Inflammatory macrophage treated with lipopolysaccharide for 4 hours (primary cell): ENCODE data around the gene EVA1B.

Experiments used
- DNase-seq: peaks from one replicate; pipeline ENCODE4 v3.0.0-alpha.2; 2020

EVA1B gene

DNA sequence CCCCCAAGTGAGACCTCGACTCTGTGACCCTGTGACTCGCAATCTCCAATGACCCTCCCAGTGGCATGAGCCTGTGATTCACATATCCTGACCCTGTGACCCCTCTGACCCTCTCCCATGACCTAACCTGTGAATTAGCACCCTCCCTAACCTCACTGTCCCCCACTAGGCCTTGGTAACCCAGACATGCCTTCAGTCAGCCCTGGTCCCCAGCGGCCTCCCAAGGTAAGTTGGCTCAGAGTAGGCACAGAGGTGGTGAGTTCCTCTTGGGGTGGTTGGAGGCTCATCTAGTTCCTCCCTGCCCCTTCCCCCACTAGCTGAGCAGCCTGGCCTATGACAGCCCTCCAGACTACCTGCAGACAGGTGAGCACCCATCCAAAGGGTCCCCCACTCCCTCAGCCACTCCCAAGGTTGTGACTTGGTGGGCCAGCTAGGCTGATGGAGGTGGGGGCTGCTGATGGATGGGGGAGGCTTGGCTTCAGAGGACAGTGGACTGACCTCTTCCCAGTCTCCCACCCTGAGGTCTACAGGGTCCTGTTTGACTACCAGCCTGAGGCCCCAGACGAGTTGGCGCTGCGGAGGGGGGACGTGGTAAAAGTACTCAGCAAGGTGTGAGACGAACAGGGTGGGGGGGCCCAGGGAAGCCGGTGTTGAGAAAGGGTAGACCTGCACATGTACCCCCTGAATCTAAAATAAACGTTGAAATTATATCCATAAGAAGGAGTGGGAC, 15.7 kb downstream of the EVA1B start:
- DNase-seq, result no peak

DNA sequence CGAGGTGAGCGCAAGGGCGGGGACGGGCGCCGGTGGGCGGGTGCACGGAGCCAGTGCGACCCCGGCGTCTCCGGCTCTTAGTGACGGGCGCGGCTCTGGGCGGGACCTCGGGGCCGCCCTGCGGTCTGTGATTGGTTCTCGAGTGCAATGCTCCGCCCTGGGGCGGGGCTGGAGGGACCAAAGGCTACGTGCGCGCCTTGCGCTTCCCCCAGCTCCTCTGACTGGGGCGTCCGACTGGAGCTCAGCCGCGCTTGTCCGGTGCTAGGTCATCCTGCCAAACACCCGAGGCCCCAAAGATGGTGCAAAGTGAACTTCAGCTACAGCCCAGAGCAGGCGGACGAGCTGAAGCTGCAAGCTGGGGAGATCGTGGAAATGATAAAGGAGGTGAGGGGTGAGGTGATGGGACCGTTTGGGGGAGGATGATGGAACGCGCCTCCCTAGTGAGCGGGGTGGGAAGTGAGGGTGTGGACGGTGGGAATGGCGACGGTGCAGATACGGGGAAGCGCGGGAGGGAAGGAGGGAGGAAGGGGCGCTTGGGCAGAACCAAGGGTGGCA, 16.5 kb downstream of the EVA1B start:
- DNase-seq, result peak; percentile 89

DNA sequence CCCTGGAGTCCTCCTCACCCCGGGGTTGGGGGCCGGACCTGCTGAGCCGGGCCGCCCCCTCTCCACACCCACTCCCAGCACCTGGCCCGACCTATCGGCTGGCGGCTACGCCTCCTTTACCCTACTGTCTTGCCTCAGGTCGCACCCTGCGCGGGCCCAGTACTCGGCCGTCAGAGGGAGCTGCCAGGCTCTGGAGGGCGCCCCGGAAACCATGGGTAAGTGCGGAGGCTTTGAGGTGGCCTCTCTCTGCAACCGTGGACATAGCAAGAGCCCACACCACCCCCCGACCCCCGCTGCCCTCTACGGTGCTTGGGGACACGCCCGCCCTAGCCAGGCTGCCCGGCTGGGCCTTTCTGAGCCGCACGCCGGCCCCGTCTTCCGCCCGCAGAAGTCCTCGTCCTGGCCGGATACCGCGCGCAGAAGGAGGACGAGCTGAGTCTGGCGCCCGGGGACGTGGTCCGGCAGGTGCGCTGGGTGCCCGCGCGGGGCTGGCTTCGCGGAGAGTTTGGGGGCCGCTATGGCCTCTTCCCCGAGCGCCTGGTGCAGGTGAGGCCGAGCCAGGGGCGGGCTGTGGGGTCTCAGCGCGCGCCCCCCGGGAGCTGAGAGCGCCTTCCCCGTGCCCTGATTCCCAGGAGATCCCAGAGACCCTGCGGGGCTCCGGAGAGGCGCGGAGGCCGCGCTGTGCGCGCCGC, 17.1 kb downstream of the EVA1B start, which contains the start of gene SH3D21:
Gene SH3D21 (plus strand): TSS at position 159 of the 692 bp plus-strand sequence. CDS start 53 bp downstream, at position 212.
- DNase-seq, result peak; percentile 23

DNA sequence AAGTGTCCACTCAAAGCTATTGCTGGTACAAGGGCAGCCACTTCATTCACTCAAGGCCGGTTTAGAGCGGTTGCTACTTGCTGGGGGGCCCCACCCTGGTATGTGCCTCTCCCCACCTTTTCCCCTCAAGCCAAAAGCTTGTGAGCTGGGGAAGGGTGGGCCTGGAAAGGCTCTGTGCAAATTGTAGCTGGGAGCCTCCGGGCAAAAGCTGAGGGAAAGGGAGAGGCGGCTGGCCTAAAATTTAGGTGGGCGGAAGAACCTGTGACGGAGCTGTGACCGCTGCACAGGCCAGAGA, 17.6 kb downstream of the EVA1B start:
- no peak for DNase-seq

DNA sequence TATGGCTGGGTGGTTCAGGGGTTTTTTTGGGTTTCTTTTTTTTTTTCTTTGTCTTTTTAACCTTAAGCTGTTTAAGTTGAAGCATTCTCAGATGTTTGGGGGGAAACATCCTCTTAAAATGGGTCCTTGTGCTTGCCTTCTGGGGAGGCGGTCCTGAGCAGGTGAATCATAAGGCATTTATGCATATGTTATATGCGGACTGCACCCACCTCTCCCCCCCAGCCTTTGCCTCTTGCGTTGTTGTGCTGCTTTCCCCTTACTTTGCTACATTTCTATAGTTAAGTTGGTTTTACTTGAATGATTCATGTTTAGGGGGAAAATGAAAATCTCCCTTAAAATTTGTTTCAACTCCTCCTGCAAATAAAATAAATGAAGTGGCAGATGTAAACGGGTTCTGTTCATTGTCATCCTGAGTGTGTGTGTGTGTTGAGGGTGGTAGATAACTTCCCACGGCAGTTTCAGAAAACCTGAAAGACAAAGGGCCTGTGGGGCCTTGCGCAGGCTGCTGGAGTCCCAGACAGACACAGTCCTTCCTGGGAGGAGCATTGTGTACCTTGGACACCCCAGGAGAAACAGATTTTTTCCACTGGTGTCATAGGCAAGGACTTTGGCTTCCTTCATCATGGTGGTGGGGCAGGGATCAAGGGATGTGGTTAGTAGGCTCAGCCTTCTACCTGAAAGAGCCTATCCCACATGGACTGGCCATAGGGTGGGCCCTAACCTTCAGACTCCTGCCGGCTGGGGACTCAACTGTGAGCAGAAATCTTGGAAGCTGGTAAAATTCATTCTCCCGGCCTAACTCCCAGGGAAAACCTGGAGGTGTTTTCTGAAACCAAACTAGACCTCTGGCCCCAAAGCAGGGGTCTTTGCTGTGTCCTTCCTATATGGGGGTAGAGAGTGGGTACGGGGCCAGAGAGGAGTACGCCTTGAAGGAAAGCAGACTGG, 18.2 kb downstream of the EVA1B start:
- DNase-seq, result no peak

DNA sequence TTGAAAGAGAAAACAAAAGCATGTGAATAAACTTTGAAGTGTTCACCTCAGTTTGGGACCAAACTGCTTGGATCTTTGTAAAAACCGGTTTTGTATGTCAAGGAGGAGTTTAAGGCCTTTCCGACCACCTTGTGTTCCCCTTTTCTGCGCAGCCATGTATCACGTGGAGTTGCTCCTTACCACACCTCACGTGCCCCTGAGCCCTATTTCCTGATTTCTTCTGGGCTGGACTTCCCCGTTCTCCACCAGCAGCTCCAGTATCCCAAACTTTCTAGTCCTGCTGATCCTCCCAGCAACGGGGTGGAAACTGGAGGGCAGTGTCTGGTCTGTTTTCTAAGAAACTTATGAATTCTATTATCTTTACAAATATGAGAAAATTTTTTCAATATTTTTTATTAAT, 18.9 kb downstream of the EVA1B start:
- peak; percentile 86 for DNase-seq

DNA sequence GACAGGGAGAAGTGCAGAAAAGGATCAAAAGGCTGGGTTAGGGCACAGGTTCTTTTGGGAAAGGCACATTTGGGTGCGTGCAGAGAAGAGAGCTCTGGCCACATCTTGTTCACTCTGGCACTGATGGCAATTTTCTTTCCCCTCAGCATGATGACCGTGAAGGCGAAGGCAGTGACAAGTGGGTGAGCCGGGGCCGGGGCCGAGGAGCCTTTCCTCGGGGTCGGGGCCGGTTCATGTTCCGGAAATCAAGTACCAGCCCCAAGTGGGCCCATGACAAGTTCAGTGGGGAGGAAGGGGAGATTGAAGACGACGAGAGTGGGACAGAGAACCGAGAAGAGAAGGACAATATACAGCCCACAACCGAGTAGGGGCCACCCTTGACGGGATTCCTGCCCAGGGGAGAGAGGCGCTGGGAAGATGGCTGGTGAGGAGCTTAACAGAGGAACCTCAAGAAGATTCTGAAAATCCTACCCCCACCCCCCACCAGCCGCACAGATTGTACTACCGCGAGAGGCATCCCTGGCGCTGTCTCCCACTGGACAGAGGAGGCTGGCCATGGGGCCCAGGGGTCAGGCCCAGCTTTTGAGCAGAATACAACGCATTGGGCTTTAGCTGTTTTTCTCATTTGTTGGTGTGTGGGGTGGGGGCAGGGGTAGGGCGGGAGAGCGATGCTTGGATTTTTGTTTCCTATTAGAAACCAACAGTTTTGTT, 19.6 kb downstream of the EVA1B start:
- DNase-seq, result no peak

DNA sequence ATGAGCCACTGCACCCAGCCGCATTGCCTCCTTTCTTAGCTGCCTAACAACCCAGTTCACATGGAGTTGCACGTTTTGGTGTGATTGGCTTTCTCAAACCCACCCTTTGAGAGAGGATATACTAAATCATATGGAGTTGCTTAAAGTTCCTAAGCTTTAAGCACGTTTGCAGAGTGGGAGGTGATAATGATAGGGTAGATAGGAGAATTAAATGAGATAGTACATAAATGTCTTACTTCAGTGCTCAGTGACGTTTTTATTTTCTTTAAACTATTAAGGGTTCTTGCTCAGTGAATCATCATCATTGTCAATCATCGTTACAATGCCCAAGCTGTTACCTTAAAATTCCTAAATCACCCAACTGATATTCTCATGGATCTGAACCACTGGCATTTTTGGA, 20.2 kb downstream of the EVA1B start:
- no peak for DNase-seq

DNA sequence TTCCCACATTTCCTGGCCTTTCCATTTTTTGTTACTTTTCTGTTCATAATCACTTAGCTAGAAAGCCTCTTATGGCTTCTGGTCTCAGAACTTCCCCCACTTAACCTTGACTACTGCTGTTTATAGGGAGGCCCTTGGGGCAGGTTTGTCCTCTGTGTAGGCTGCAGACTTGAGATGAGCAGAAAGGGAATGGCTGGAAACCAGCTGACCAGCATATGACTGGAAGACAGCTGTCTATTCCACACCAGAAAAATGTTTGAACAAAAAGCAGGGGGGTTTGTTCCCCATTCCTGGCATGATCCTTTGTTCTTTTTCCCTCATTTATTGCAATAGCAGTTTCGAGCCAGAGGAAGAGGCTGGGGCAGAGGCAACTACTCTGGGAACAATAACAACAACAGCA, 22.2 kb downstream of the EVA1B start:
- DNase-seq, result no peak

DNA sequence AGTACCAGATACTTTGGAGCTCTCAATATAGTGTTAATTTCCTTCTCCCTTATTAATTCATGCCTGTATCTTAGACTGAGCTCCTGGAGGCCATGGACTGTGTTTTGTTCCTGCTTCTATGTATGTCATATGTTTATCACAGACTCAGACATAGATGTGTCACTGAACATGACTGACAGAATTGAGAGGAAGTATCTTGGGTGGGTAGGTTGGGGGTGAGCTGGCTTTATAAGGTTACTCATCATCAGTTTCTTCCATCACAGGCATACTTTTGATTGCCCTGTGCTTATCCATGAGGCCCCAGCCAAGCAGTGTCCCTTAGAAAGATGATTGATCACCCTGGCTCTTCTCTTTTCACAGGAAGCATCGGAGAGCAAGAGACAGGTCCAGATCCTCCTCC, 22.9 kb downstream of the EVA1B start:
- peak; percentile 88 for DNase-seq

DNA sequence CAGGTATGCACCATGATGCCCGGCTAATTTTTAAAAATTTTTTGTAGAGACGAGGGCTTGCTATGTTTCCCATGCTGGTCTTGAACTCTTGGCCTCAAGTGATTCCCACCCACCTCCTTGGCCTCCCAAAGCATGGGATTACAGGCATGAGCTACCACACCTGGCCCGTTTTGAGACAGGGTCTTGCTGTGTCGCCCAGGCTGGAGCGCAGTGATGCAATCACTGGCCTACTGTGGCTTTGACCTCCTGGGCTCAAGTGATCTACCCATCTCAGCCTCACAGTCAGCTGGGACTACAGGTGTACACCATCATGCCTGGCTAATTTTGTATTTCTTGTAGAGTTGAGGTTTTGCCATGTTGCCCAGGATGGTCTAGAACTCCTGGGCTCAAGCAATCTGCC, 24.8 kb downstream of the EVA1B start:
- DNase-seq, result no peak

DNA sequence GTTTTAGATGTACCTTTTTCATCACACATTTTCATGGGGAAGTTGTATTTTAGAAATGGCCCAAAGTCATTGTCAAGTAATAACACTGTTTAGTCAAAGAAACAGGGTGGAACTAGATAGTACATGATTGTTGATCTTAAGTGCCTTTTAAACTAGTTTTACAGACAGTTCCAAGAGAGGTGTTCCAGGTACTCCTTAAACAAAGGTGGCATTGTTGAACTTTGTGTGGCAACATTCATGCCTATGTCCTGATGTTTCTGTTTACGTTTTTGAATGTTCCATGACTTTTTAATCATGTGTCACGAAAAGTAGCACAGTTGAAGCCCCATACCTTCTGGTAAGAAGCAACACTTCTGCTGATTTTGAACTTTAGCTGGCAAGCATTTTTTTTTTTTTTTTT, 26.4 kb downstream of the EVA1B start:
- DNase-seq, result no peak

DNA sequence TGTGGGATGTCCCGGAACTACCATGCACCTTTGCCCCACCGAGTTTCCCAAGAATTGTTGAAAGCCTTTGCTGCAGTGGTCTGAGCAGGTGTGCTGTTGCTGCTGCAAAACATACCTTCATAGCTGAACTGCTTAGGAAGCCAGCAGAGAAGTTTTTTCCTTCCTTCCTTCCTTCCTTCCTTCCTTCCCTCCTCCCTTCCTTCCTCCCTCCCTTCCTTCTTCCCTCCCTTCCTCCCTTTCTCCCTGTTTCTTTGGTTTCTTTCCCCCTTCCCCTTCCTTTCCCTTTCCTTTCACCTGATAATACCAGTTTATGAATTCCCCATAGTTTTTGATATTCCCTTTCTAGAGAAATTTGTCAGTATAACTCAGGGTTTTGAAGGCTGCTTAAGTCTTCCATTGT, 28.1 kb downstream of the EVA1B start:
- DNase-seq, result no peak

DNA sequence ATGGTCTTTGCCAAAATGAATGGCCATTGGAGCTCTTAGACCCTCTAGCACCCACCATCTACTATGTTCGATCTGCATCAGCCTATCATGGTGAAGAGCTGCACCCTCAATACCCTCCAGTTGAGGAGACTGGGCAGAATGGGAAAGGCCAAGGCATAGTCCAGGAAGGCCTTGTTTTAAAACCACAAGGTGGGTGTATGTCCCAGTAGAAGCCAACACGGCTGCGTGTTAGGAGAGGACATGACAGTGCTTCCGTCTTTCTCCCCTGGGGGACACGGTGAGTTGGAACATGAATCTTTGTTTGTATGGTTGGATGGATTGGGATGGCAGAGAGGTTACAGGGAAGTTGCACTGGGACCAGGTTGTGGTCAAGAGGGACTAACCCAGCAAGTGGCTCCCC, 35.9 kb downstream of the EVA1B start:
- no peak for DNase-seq

DNA sequence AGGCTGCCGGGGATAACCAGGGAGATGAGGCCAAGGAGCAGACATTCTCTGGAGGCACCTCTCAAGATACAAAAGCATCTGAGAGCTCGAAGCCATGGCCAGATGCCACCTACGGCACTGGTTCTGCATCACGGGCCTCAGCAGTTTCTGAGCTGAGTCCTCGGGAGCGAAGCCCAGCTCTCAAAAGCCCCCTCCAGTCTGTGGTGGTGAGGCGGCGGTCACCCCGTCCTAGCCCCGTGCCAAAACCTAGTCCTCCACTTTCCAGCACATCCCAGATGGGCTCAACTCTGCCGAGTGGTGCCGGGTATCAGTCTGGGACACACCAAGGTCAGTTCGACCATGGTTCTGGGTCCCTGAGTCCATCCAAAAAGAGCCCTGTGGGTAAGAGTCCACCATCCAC, 36.6 kb downstream of the EVA1B start:
- DNase-seq, result no peak

DNA sequence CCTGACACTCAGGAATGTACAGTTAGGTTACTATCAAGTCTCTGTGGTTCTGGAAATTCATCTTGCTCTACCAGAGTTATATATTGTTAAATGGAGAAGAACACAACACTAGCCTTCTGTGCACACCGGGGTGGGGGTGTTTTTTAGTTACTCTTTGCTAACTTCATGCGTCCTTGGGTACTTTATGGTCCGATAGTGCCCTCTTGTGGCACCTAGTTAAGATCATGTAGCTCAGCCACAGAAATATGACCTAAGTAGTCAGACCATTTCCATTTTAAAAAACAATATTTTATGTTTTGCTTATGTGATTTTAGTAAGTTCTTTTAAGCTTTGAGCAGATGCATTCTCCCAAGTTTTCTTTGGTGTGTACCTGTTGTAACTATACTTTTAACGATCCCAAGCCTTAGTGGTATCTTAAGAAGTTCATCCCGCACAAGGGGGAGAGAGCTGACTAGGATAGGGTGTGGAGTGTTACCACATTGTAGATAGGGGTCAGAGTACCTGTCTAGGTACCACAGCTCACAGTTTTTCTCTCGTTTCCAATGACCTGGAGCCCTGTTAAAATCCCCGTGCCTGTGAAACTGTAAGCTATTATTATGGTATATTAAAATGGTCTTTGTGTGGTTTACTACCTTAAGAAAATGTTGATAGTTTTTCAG, 37.9 kb downstream of the EVA1B start:
- peak; percentile 85 for DNase-seq

DNA sequence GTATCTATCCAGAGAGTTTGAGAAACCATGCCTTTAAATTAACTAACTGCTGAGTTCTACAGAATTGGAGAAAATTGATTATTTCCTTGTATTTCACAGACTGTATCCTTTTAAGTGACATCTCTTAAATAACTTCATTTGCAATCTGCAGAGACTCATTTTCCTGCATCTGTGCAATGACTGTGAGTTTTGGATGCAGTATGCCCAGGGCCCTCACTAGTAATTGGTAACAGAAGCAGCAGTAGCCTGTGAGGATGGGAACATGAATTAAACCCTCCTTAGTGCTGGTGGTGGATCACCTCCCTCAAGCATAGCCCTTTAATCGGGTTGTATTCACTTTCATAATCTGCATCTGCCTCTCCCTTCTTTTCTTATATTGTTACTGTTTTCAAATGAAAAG, 38.9 kb downstream of the EVA1B start:
- no peak for DNase-seq

DNA sequence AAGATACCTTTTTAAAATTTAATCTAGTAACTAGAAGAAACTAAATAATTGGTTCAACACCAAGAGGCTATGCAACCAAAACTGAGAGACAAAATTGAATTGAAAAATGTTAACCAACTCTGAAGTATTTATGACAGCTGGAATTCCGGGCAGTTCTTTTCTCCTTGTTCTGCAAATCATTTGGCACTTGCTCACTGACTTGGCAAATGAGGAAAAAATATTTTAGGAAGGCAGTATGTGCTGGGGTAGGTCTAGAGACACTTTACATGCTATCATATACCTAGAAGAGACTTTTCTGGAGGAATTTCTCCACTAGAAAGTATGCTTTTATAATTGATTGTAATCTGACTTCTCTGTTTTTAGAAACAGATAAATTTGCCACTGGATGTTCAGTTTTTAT, 39.4 kb downstream of the EVA1B start:
- DNase-seq, result no peak

DNA sequence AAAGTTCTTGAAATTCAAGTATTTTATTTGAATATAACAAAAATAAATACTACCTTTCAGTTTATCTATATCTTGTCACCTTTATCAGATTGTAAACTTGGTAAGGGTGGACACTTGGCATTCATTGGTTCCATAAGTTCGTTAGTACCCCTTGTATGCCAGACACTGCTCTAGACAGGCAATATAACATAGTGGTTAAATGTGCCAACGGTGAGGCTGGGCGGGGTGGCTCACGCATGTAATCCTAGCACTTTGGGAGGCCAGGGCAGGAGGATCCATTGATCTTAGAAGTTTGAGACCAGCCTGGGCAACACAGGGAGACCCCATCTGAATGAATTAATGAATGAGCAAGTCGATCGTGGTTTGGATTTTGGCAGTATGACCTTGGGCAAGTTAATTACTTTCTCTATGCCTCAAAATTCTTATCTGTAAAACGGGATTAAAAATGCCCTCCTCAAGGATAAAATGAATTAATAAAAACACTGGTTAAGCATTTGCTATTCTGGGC, 43.6 kb downstream of the EVA1B start:
- no peak for DNase-seq

DNA sequence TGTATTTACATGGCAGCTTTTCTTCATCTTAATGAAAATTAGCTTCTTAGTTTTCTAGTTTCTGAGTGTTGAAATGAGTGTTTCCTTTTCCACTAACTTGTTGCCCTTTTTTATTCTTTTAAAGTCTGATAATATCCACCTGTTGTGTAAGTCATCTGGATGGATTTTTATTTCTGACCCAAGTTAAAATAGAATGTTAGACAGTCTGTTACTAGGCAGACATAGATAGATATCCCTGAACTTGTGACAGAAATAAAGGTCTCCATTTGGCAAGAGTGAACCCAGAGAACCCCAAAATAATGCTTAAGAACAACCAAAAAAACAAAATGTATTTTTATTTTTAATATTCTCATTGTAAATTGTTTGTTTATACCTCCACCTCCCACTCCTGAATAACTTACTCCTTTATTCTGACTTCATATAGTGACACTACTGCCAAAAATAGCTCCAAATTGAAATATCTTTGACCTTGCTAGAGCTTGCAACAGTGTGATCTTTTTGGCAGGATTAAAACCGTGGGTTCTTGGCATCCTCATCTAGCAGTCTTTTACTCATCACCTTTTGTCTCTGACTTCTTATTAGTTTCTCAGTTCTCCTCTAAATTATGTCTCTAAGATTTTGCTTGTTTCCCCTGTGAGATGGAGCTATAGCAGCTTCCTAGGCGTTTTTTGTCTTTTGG, 44.2 kb downstream of the EVA1B start:
- no peak for DNase-seq

DNA sequence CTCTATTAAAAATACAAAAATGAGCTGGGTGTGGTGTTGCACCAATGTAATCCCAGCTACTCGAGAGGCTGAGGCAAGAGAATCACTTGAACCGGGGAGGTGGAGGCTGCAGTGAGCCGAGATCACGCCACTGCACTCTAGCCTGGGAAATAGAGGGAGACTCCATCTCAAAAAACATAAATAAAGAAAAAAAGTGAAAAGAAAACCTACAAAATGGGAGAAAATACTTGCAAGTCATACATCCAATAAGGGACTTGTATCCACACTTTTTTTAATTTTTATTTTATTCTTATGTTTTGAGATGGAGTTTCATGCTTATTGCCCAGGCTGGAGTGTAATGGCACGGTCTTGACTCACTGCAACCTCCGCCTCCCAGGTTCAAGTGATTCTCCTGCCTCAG, 46.8 kb downstream of the EVA1B start:
- no peak for DNase-seq
